ENCODE data around the gene PRR20G. TPM values are rescaled to one million over a fixed set of nuclear protein-coding genes. Genes with fewer than 3 reads are reported as not detected.

Gene PRR20G
- total RNA-seq, 4 donors from 2014 or later = not detected

DNA sequence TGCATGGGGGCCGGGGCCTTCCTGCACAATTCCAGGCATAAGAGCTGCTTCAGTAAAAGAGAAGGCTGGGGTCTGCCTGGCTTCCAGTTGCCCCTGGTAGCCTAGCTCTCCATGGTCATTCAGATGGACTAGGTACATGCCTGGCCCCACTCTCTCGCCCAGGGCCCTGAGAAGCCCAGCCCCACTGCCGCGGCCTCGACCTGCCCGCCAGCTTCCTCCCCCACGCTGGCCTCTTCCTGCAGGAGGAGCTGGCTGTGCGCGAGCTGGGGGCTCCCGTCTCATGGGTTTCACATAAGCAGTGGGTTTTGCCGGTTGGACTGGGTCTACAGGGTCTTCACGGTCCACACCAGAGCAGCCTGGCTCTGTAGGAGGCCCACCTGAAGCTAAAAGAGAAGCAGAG is 3.6 kb downstream of the PRR20G start:
- Histone ChIP-seq H3K4me3 (no peak overlapping the region), H3K9me3 (no peaks in the 10 kb centered on the region), H3K27me3 (no peaks in the 10 kb centered on the region), H3K36me3 (no peaks in the 10 kb centered on the region), H3K27ac (no peak overlapping the region), H3K4me1 (no peaks in the 10 kb centered on the region)
- WGBS, 2 donors = 89 to 95% methylated on average over 10 to 12 of the region's 12 CpGs
- DNase-seq (ENCODE audit: low spot score in 2 of 2) = no peak
- TF ChIP-seq, protein P1, sequence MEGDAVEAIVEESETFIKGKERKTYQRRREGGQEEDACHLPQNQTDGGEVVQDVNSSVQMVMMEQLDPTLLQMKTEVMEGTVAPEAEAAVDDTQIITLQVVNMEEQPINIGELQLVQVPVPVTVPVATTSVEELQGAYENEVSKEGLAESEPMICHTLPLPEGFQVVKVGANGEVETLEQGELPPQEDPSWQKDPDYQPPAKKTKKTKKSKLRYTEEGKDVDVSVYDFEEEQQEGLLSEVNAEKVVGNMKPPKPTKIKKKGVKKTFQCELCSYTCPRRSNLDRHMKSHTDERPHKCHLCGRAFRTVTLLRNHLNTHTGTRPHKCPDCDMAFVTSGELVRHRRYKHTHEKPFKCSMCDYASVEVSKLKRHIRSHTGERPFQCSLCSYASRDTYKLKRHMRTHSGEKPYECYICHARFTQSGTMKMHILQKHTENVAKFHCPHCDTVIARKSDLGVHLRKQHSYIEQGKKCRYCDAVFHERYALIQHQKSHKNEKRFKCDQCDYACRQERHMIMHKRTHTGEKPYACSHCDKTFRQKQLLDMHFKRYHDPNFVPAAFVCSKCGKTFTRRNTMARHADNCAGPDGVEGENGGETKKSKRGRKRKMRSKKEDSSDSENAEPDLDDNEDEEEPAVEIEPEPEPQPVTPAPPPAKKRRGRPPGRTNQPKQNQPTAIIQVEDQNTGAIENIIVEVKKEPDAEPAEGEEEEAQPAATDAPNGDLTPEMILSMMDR (IDR thresholded peaks at IDR 0.05) = no peak
- TF ChIP-seq POLR2A (IDR thresholded peaks at IDR 0.05) (no peak), EP300 (IDR thresholded peaks at IDR 0.05) (no peak)

DNA sequence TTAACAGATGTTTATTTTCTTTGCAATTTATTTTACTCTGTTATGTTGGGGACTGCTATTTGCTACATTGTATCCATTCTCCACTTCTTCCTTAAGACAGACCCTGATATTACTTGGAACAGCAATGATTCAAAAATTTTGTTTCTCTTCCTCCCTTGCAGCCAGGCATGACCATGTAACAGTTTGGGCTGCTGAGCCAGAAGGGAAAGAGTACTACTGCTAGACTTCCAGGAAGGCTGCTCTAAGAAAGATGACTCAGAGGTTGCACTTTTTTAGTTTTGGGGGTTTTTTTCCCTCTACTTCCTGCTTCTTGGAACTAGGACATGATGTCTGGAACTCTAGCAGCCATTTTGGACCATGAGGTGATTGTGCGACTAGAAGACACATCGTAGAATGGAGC is 10.3 kb downstream of the PRR20G start:
- H3K27ac ChIP-seq = no peak overlapping the region
- H3K4me1 ChIP-seq = no peaks in the 10 kb centered on the region
- no peaks in the 10 kb centered on the region for H3K27me3 ChIP-seq
- 70 to 88% methylated on average over 2 of the region's 2 CpGs for WGBS, 2 donors
- H3K9me3 ChIP-seq = no peaks in the 10 kb centered on the region
- no peaks in the 10 kb centered on the region for H3K36me3 ChIP-seq
- no peak for DNase-seq (ENCODE audit: low spot score in 2 of 2)
- no peak for TF ChIP-seq EP300 (IDR thresholded peaks at IDR 0.05)
- no peak for TF ChIP-seq POLR2A (IDR thresholded peaks at IDR 0.05)
- TF ChIP-seq, protein P1 (IDR thresholded peaks at IDR 0.05) = no peak
- no peak overlapping the region for H3K4me3 ChIP-seq

DNA sequence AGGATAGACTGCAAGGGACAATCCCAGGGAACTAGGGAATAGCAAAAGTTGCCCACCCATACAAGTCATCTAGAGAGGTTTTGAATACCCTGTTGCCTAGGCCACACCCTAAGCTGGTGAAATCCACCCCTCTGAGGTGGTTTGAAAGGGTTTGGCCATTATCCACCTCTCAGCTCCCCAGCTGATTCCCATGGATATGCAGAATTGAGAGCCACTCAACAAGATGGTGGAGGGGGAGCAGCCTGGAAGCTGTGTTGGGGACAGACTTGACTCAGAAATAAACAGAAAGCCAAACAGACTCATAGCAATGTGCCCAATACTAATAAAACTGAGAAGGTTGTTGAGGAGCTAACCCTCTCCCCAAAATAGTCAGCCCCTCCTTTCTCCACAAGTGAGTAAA is 10.9 kb downstream of the PRR20G start:
- no peak overlapping the region for H3K4me3 ChIP-seq
- TF ChIP-seq, protein P1 (IDR thresholded peaks at IDR 0.05) = no peak
- no peak for TF ChIP-seq EP300 (IDR thresholded peaks at IDR 0.05)
- no peak for TF ChIP-seq POLR2A (IDR thresholded peaks at IDR 0.05)

DNA sequence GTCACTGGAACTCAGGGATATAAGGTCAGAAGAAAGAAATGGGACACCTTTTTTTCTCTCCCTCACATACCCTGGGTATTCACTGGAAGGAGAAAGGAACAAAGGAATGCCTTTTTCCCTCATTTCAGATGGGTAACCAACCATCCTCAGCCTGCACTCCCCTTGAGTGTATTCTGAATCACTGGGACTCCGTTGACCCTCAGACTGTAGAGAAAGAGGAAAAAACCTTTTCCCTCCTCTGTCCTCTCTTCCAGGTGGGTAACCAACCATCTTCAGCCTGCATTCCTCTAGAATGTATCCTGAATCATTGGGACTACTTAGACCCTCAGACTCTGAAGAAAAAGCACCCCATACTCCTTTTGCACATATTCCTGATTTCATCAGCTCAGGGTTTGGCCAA is 11.4 kb downstream of the PRR20G start:
- H3K9me3 ChIP-seq = peaks cover 0 to 3% (median 0%) of the 10 kb centered on the region in 4 donors

More for the DNA sequence above, 10.9 kb downstream of the PRR20G start:
- H3K4me1 ChIP-seq = no peaks in the 10 kb centered on the region
- H3K36me3 ChIP-seq = no peaks in the 10 kb centered on the region
- no peaks in the 10 kb centered on the region for H3K27me3 ChIP-seq
- H3K27ac ChIP-seq = no peak overlapping the region
- no peaks in the 10 kb centered on the region for H3K9me3 ChIP-seq
- DNase-seq (ENCODE audit: low spot score in 2 of 2) = no peak

DNA sequence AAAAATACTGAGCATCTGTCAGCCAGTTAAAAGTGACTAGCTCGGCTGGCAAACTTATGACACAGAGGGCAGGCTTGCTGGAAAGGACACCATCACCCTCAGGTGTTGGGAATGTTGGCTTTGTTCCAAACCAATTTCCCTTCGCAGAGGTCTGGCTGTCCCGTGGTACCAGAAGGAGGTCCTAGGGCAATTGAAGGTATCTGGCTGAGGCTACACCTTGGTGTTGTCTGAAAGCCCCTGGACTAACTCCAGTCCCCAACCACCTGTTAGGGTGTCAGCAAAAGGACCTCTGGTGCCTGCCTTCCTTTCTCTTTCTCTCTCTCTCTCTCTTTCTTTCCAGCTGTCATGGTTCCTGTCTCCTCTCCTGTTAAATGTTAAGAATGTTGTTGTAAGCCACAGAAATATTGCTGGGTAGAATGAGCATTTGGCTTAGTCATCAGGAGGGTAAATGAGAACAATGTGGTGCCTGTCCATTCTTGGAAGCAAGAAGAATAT is 12.5 kb downstream of the PRR20G start:
- WGBS, 2 donors = 67 to 69% methylated on average over 3 of the region's 3 CpGs
- TF ChIP-seq, protein P1 (IDR thresholded peaks at IDR 0.05) = no peak
- TF ChIP-seq POLR2A (IDR thresholded peaks at IDR 0.05) (no peak), EP300 (IDR thresholded peaks at IDR 0.05) (no peak)
- Histone ChIP-seq H3K4me3 (no peak overlapping the region), H3K36me3 (no peaks in the 10 kb centered on the region), H3K4me1 (no peaks in the 10 kb centered on the region), H3K9me3 (peaks cover 0 to 9% (median 0%) of the 10 kb centered on the region in 4 donors), H3K27ac (no peak overlapping the region), H3K27me3 (no peaks in the 10 kb centered on the region)
- DNase-seq (ENCODE audit: low spot score in 2 of 2) = no peak

More for the DNA sequence above, 11.4 kb downstream of the PRR20G start:
- Histone ChIP-seq H3K36me3 (no peaks in the 10 kb centered on the region), H3K4me3 (no peak overlapping the region), H3K4me1 (no peaks in the 10 kb centered on the region), H3K27ac (no peak overlapping the region), H3K27me3 (no peaks in the 10 kb centered on the region)
- no peak for DNase-seq (ENCODE audit: low spot score in 2 of 2)
- TF ChIP-seq POLR2A (IDR thresholded peaks at IDR 0.05) (no peak), EP300 (IDR thresholded peaks at IDR 0.05) (no peak)
- TF ChIP-seq, protein P1 (IDR thresholded peaks at IDR 0.05) = no peak
- 60 to 65% methylated on average over 1 of the region's 1 CpG for WGBS, 2 donors
